H1 (cell line): ENCODE results near the gene TNFRSF1A. TPM values are rescaled to one million over a fixed set of nuclear protein-coding genes. Genes with fewer than 3 reads are reported as not detected.

Source experiments
- CTCF ChIA-PET: fragments of 300-600 bp; sonication (Branson Sonifier 250); formaldehyde crosslinking; loops from one replicate; lab custom pipeline; 2021; ENCODE audit not compliant: partially characterized antibody; lab: Charles Lee
- POLR2A ChIA-PET: fragments of 300-600 bp; sonication (Branson Sonifier 250); formaldehyde crosslinking; loops from one replicate; lab custom pipeline; 2021; ENCODE audit warnings: inconsistent platforms; ENCODE audit not compliant: partially characterized antibody; lab: Charles Lee
- DNase-seq, 2 experiments: peaks; one replicate each; pipeline versions ENCODE4 v3.0.0 to v3.0.0-alpha.2; 2010 to 2022; ENCODE audit warnings: low spot score in 2 of 2, low read depth in 1 of 2, mixed read lengths in 1 of 2
- FAIRE-seq: peaks from 2 replicates; lab custom pipeline; 2011; peaks lifted over from hg19 to GRCh38; lab: Jason Lieb, UNC
- H2AFZ ChIP-seq: 2 replicates; pipeline ENCODE4 v1.8.1; 2012; ENCODE audit warnings: low read length, inconsistent platforms
- H2AK5ac ChIP-seq: 2 replicates; pipeline ENCODE4 v1.6.1; 2013; ENCODE audit warnings: low read depth, low read length
- H2BK120ac ChIP-seq: replicated peaks from 2 replicates; pipeline ENCODE3; 2013; ENCODE audit warnings: low read depth, low read length, inconsistent platforms
- H2BK12ac ChIP-seq: 2 replicates; pipeline ENCODE4 v1.6.1; 2013; ENCODE audit warnings: low read depth, low read length
- H2BK15ac ChIP-seq: 2 replicates; pipeline ENCODE4 v1.6.1; 2013; ENCODE audit warnings: low read length
- H2BK20ac ChIP-seq: 2 replicates; pipeline ENCODE4 v1.6.1; 2013; ENCODE audit warnings: low read length
- H2BK5ac ChIP-seq: 2 replicates; pipeline ENCODE4 v1.6.1; 2013; ENCODE audit warnings: low read depth, low read length
- H3K14ac ChIP-seq: 2 replicates; pipeline ENCODE4 v1.6.1; 2013; ENCODE audit warnings: inconsistent platforms; ENCODE audit not compliant: insufficient read length
- H3K18ac ChIP-seq: 2 replicates; pipeline ENCODE4 v1.6.1; 2013; ENCODE audit warnings: low read length; ENCODE audit errors: extremely low read depth
- H3K23ac ChIP-seq: 2 replicates; pipeline ENCODE4 v1.6.1; 2013; ENCODE audit warnings: inconsistent platforms; ENCODE audit not compliant: insufficient read length
- H3K23me2 ChIP-seq: 2 replicates; pipeline ENCODE4 v1.6.1; 2013; ENCODE audit warnings: low read depth, low read length
- H3K27ac ChIP-seq: 2 replicates; pipeline ENCODE4 v1.6.1; 2011; ENCODE audit warnings: low read depth, low read length, inconsistent platforms
- H3K27me3 ChIP-seq, 4 experiments: replicated peaks in 1 of 4; 1 replicate in 1 of 4; 2 replicates in 3 of 4; pipeline versions ENCODE4 v1.6.1 to v1.8.1; 2011 to 2013; ENCODE audit warnings: low read length in 3 of 4, mild to moderate bottlenecking in 3 of 4, inconsistent platforms in 2 of 4, mixed read lengths in 2 of 4, moderate library complexity in 1 of 4; ENCODE audit not compliant: control insufficient read depth in 3 of 4, insufficient read depth in 3 of 4; ENCODE audit errors: extremely low read depth in 1 of 4
- H3K36me3 ChIP-seq, 4 experiments: 2 replicates each; pipeline versions ENCODE4 v1.6.1 to v1.8.1; 2011 to 2013; ENCODE audit warnings: mild to moderate bottlenecking in 4 of 4, low read length in 3 of 4, moderate library complexity in 2 of 4, control low read depth in 1 of 4, inconsistent platforms in 1 of 4; ENCODE audit not compliant: insufficient read depth in 4 of 4, control insufficient read depth in 2 of 4
- H3K4ac ChIP-seq: replicated peaks from 2 replicates; pipeline ENCODE3; 2013; ENCODE audit warnings: low read length, low read depth, mixed read lengths, inconsistent platforms; ENCODE audit not compliant: insufficient read length
- H3K4me1 ChIP-seq, 4 experiments: replicated peaks in 1 of 4; 1 replicate in 1 of 4; 2 replicates in 3 of 4; pipeline versions ENCODE4 v1.6.1 to v1.8.1; 2011 to 2013; ENCODE audit warnings: low read length in 3 of 4, inconsistent platforms in 2 of 4, mixed read lengths in 1 of 4; ENCODE audit not compliant: insufficient read depth in 4 of 4, control insufficient read depth in 3 of 4
- H3K4me2 ChIP-seq, 2 experiments: 2 replicates each; pipeline versions ENCODE4 v1.6.1 to v1.8.1; 2011 to 2013; ENCODE audit warnings: low read depth in 2 of 2, low read length in 2 of 2, control low read depth in 1 of 2, inconsistent platforms in 1 of 2, mild to moderate bottlenecking in 1 of 2; ENCODE audit not compliant: insufficient read depth in 1 of 2
- H3K4me3 ChIP-seq, 4 experiments: fragments of 200-600, 300-600 bp in 1 of 4; sonication (generic), shearing (Covaris generic), sonication (Bioruptor Twin) in 1 of 4; 2 replicates each; pipeline versions ENCODE4 v1.5.1 to v1.8.1; 2011 to 2016; ENCODE audit warnings: low read length in 4 of 4, low read depth in 3 of 4, control low read depth in 2 of 4, inconsistent platforms in 2 of 4, mild to moderate bottlenecking in 2 of 4, mixed read lengths in 1 of 4, moderate library complexity in 1 of 4; ENCODE audit not compliant: insufficient read depth in 2 of 4; ENCODE audit errors: extremely low read depth in 1 of 4
- H3K56ac ChIP-seq: replicated peaks from 2 replicates; pipeline ENCODE3; 2013; ENCODE audit warnings: low read depth, mild to moderate bottlenecking, mixed read lengths, low read length, inconsistent platforms; ENCODE audit not compliant: insufficient read length
- H3K79me1 ChIP-seq: 2 replicates; pipeline ENCODE4 v1.6.1; 2013; ENCODE audit warnings: low read depth, low read length, control low read depth
- H3K79me2 ChIP-seq, 2 experiments: 2 replicates each; pipeline versions ENCODE4 v1.6.1 to v1.8.1; 2012 to 2013; ENCODE audit warnings: low read length in 2 of 2, mild to moderate bottlenecking in 2 of 2, inconsistent platforms in 1 of 2; ENCODE audit not compliant: insufficient read depth in 2 of 2, control insufficient read depth in 1 of 2
- H3K9ac ChIP-seq, 4 experiments: replicated peaks in 1 of 4; 1 replicate in 1 of 4; 2 replicates in 3 of 4; pipeline versions ENCODE4 v1.6.1 to v1.8.1; 2011 to 2013; ENCODE audit warnings: low read depth in 3 of 4, low read length in 3 of 4, control low read depth in 2 of 4, mild to moderate bottlenecking in 2 of 4, moderate library complexity in 2 of 4, inconsistent platforms in 1 of 4; ENCODE audit errors: extremely low read depth in 1 of 4
- H3K9me3 ChIP-seq, 2 experiments: 2 replicates each; pipeline versions ENCODE4 v1.6.1 to v1.8.1; 2012 to 2013; ENCODE audit warnings: mild to moderate bottlenecking in 2 of 2, moderate library complexity in 2 of 2, control low read depth in 1 of 2, inconsistent platforms in 1 of 2, low read depth in 1 of 2, low read length in 1 of 2, mixed read lengths in 1 of 2; ENCODE audit not compliant: insufficient read depth in 2 of 2
- H4K20me1 ChIP-seq, 2 experiments: replicated peaks in 1 of 2; 2 replicates each; pipeline versions ENCODE3 to v1.8.1; 2011 to 2013; ENCODE audit warnings: inconsistent platforms in 2 of 2, low read length in 2 of 2, mild to moderate bottlenecking in 1 of 2; ENCODE audit not compliant: insufficient read depth in 2 of 2, control insufficient read depth in 1 of 2
- H4K5ac ChIP-seq: 2 replicates; pipeline ENCODE4 v1.6.1; 2013; ENCODE audit warnings: low read length, low read depth, mixed read lengths, inconsistent platforms; ENCODE audit not compliant: insufficient read length
- H4K8ac ChIP-seq: 2 replicates; pipeline ENCODE4 v1.8.0; 2013; ENCODE audit warnings: mild to moderate bottlenecking, moderate library complexity, low read length, inconsistent platforms; ENCODE audit not compliant: insufficient read depth; ENCODE audit errors: extremely low read depth
- H4K91ac ChIP-seq: replicated peaks from 2 replicates; pipeline ENCODE3; 2013; ENCODE audit warnings: low read length, mixed read lengths, inconsistent platforms; ENCODE audit not compliant: insufficient read length
- ASH2L ChIP-seq: fragments of 200-600, 300-600 bp; sonication (generic); IDR thresholded peaks from one replicate; pipeline ENCODE4 v1.7.1; 2017; ENCODE audit warnings: low read length
- ATF2 ChIP-seq: IDR thresholded peaks from 2 replicates; pipeline ENCODE4 v1.6.1; 2012; ENCODE audit warnings: low read length, inconsistent platforms
- EGR1 ChIP-seq: IDR thresholded peaks from 2 replicates; pipeline ENCODE4 v1.6.1; 2011; ENCODE audit warnings: low read depth, low read length, borderline replicate concordance
- GABPA ChIP-seq: IDR thresholded peaks from 2 replicates; pipeline ENCODE4 v1.6.1; 2011; ENCODE audit warnings: mild to moderate bottlenecking, low read length, moderate library complexity, borderline replicate concordance; ENCODE audit not compliant: insufficient read depth
- JUND ChIP-seq: IDR thresholded peaks from 2 replicates; pipeline ENCODE4 v1.6.1; 2011; ENCODE audit warnings: mild to moderate bottlenecking, improper control_type of control experiment, low read length
- NRF1 ChIP-seq: IDR thresholded peaks from 2 replicates; pipeline ENCODE4 v1.6.1; 2011; ENCODE audit warnings: mild to moderate bottlenecking, low read depth, low read length, improper control_type of control experiment
- RAD21 ChIP-seq, 2 experiments: IDR thresholded peaks in 1 of 2; conservative IDR thresholded peaks in 1 of 2; 2 replicates each; pipeline ENCODE4 v1.6.1; 2011; ENCODE audit warnings: low read depth in 2 of 2, low read length in 2 of 2, improper control_type of control experiment in 1 of 2, inconsistent platforms in 1 of 2, mild to moderate bottlenecking in 1 of 2, moderate library complexity in 1 of 2
- RFX5 ChIP-seq: IDR thresholded peaks from 2 replicates; pipeline ENCODE4 v1.6.1; 2011; ENCODE audit warnings: low read depth, low read length, improper control_type of control experiment, borderline replicate concordance
- TEAD4 ChIP-seq: IDR thresholded peaks from 2 replicates; pipeline ENCODE4 v1.6.1; 2012; ENCODE audit warnings: low read depth, low read length, inconsistent platforms, mixed read lengths
- USF2 ChIP-seq: IDR thresholded peaks from 2 replicates; pipeline ENCODE4 v1.6.1; 2011; ENCODE audit warnings: low read length, improper control_type of control experiment
- WGBS, 2 experiments: shearing (Covaris generic) in 1 of 2; methylation state at CpG; one replicate each; pipeline versions ENCODE4 v1.1.6 to v1.1.7; 2013 to 2015; ENCODE audit warnings: low lambda C conversion rate in 2 of 2, mixed read lengths in 2 of 2, inconsistent platforms in 1 of 2, low coverage in 1 of 2, missing lambda C conversion rate in 1 of 2; ENCODE audit not compliant: insufficient replicate concordance in 2 of 2, insufficient coverage in 1 of 2, insufficient read length in 1 of 2; ENCODE audit errors: extremely low coverage in 1 of 2, missing lambda C conversion rate in 1 of 2; 5-methylcytosine and 5-hydroxymethylcytosine counted together
- polyA plus RNA-seq, 7 experiments: library from polyadenylated mRNA; depleted of rRNA in 3 of 7; stranded (reverse) in 5 of 7; unstranded in 2 of 7; fragments of >200 nt in 5 of 7; fragments of 200-250 nt in 2 of 7; gene quantifications; 1 replicate in 5 of 7; 2 replicates in 1 of 7; 4 replicates in 1 of 7; pipeline versions ENCODE4 v1.2.1 to v1.2.3, GENCODE V29; 2011 to 2013; ENCODE audit warnings: missing spikeins in 2 of 7, mixed read lengths in 2 of 7
- total RNA-seq: library from RNA; stranded (reverse); fragmentation: NEBNext Ultra II Directional; extraction: Animal tissue kit (Norgen Biotek cat#: 25700); gene quantifications from 2 replicates; pipeline ENCODE4 v1.2.1, GENCODE V29; 2021

The TNFRSF1A gene
- total and polyA plus RNA-seq, 2 of the 8 experiments (the other 6 are each of a cell fraction or from before 2014, with no cell fraction given), result 28.7 to 42.1 TPM

GRCh38 chr12:6356374-6356820 lies 14.5 kb upstream of the TNFRSF1A start:
- CTCF ChIA-PET, result interaction anchor here (0.9 to 4.9 kb wide), 16 partner anchors 7 to 193 kb away, joined by 3 to 74 read pairs (median 9); partner anchors contain the start of genes SCNN1A and TNFRSF1A
- no peak overlapping the region for H3K14ac ChIP-seq
- peaks cover 2% of the 10 kb centered on the region; the same call in 1 of the 2 replicates for H3K79me1 ChIP-seq
- no peaks in the 10 kb centered on the region for H3K79me2 ChIP-seq
- H3K4me1 ChIP-seq, result peaks cover 0 to 9% (median 0%) of the 10 kb centered on the region in 4 experiments; a peak in 4 of 7 replicates
- H4K20me1 ChIP-seq, result peaks cover 0 to 7% of the 10 kb centered on the region in 2 experiments
- no peak overlapping the region for H2BK15ac ChIP-seq
- no peak overlapping the region for H3K56ac ChIP-seq
- no peaks in the 10 kb centered on the region for H3K9me3 ChIP-seq
- H4K5ac ChIP-seq, result no peak overlapping the region
- no peak overlapping the region for H3K4me3 ChIP-seq
- no peak overlapping the region for H3K23ac ChIP-seq
- no peak overlapping the region for H2AK5ac ChIP-seq
- 77% methylated on average over 5 of the region's 5 CpGs; no CpG with 5 or more reads in 1 of the 2 experiments for whole genome bisulfite sequencing, 2 experiments
- no peaks in the 10 kb centered on the region for H3K23me2 ChIP-seq
- no peak overlapping the region for H3K9ac ChIP-seq
- H3K27me3 ChIP-seq, result no peaks in the 10 kb centered on the region
- no peak for FAIRE-seq
- H3K4ac ChIP-seq, result no peak overlapping the region
- no peak overlapping the region for H2BK5ac ChIP-seq
- peaks cover 2 to 49% (median 17%) of the 10 kb centered on the region in 4 experiments for H3K36me3 ChIP-seq
- H2AFZ ChIP-seq, result no peak overlapping the region
- no peak overlapping the region for H2BK12ac ChIP-seq
- peak overlapping the region; percentile 6; the same call in 1 of the 2 replicates for H2BK20ac ChIP-seq
- H4K91ac ChIP-seq, result no peak overlapping the region
- H3K27ac ChIP-seq, result no peak overlapping the region
- no peak overlapping the region for H3K18ac ChIP-seq
- H4K8ac ChIP-seq, result no peak overlapping the region
- POLR2A ChIA-PET, result interaction anchor here (0.9 to 10.6 kb wide), 9 partner anchors 13 to 114 kb away, joined by 3 to 141 read pairs (median 9); partner anchors contain the start of genes SCNN1A, TNFRSF1A and VAMP1
- H2BK120ac ChIP-seq, result no peak overlapping the region
- H3K4me2 ChIP-seq, result no peak overlapping the region
- no peak for DNase-seq
- no peak for TF ChIP-seq JUND
- no peak for TF ChIP-seq USF2
- no peak for TF ChIP-seq RFX5
- no peak for TF ChIP-seq GABPA
- no peak for TF ChIP-seq ASH2L
- no peak for TF ChIP-seq ATF2
- TF ChIP-seq EGR1, result no peak
- TF ChIP-seq NRF1, result no peak
- TF ChIP-seq RAD21 (IDR thresholded peaks at IDR 0.05 in 1 of 2, conservative IDR thresholded peaks at IDR 0.05 in 1 of 2; ENCODE audit: low read depth in 2 of 2, low read length in 2 of 2), result no peak
- no peak for TF ChIP-seq TEAD4
